Endothelial cell of umbilical vein (primary cell): ENCODE data around the gene FLRT2.

Experiments used
- CTCF ChIP-seq, 2 donors: IDR thresholded peaks; 1 replicate in 1 of 2; 2 replicates in 1 of 2; pipeline ENCODE4 v1.5.1; 2011; ENCODE audit warnings: low read length in 2 of 2, mild to moderate bottlenecking in 2 of 2, moderate library complexity in 2 of 2, control low read depth in 1 of 2, inconsistent platforms in 1 of 2, low read depth in 1 of 2; ENCODE audit not compliant: insufficient read depth in 1 of 2; ENCODE audit errors: extremely low read depth in 1 of 2
- MAX ChIP-seq: IDR thresholded peaks from 2 replicates; pipeline ENCODE4 v1.6.1; 2011; ENCODE audit not compliant: insufficient read depth, insufficient read length
- POLR2A ChIP-seq: IDR thresholded peaks from 2 replicates; pipeline ENCODE4 v1.6.1; 2012; ENCODE audit warnings: low read depth, mild to moderate bottlenecking, control low read depth, low read length

GRCh38 chr14:85599939-85600338 is 70.0 kb downstream of the FLRT2 start:
- TF ChIP-seq MAX (no peak), CTCF (IDR thresholded peaks at IDR 0.05; ENCODE audit: extremely low read depth in 1 of 2, insufficient read depth in 1 of 2, low read depth in 1 of 2, low read length in 2 of 2) (no peak), POLR2A (no peak)
